GM21367 (cell line): ENCODE results near the gene RNF167.
"Not testable (repeated sequence)": the region's sequence is repeated elsewhere in the genome, so short reads cannot be mapped to it uniquely, and the experiment has no call there.

ENCODE experiments used
- ATAC-seq: cut with Tn5 transposase; IDR thresholded peaks from one replicate; pipeline ENCODE4 v1.9.1; 2021; ENCODE audit not compliant: unreplicated experiment

Gene RNF167

GRCh38 chr17:4901648-4902344 lies 38.3 kb upstream of the RNF167 start:
- no peak for ATAC-seq

DNA sequence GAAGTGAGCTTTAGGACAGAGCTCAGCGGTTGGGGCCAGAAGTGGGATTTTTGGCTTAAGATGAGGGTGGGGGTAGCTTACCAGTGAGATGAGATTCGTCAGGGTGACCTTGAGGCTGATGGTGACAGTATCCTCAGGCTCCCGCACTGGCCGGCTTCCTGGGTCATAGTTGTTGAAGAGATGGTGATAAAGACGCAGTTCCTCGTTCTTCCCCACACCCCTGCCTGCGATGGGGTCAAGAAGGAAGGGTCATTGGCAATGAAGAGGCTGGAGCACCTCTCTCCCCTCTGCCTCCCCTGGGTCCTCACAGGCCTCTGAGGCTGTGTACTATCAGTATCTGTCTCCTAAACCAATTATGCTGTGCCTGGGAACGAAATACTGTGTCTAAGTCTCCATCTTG lies 37.5 kb upstream of the RNF167 start:
- no peak for ATAC-seq

DNA sequence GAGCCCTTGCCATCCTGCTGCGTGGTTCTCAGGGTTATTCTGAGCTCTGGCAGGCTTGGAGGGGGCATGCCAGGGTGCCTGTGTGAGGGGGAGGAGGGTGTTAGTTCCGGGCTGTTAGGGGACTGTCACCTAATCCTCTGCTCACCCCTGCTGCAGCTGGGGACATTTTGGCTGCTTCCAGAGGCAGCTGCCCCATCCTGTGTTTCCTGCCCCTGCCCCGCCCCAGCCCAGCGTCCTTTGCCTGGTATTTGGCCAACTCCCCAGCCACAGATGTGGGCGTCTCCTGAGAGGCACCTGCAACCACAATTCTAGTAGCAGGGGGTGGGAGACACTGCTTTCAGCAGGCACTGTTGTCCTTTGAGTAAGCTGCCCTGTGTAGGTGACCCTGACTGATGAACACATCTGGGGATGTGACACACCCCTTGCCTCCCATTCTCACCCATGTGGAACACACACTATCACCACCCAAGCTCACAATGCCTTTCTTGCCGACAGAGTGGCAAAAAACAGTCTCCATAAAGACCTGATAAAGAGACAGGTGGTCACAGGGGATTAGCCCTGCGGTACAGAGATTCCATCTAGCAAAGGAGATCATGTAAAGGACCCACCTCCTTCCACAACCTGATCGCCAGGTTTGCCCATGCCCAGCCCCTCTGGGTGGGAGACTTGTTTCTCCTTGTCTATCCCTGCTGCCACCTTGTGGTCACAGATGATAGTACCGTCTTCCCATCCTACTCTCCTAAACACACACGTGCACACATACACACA lies 36.8 kb upstream of the RNF167 start, which contains the start of gene CHRNE:
Gene CHRNE (minus strand): TSS at position 48 of the 768 bp plus-strand sequence. CDS start 35 bp downstream, at position 13.
- no peak for ATAC-seq

DNA sequence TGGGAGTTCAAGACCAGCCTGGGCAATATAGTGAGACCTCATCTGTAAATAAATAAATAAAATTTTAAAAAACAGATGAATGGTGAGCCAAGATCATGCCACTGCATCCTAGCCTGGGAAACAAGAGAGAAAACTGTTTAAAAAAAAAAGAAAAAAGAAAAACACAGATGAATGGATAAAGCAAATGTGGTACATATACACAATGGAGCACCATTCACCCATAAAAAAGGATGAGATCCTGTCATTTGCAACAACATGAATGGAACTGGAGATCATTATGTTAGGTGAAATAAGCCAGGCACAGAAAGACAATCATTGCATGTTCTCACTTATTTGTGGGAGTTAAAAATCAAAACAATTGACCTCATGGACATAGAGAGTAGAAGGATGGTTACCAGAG lies 33.4 kb upstream of the RNF167 start:
- not testable (repeated sequence) for ATAC-seq

- ATAC-seq = no peak
These were observed 31.8 kb upstream of the RNF167 start for GRCh38 chr17:4908301-4908700.

DNA sequence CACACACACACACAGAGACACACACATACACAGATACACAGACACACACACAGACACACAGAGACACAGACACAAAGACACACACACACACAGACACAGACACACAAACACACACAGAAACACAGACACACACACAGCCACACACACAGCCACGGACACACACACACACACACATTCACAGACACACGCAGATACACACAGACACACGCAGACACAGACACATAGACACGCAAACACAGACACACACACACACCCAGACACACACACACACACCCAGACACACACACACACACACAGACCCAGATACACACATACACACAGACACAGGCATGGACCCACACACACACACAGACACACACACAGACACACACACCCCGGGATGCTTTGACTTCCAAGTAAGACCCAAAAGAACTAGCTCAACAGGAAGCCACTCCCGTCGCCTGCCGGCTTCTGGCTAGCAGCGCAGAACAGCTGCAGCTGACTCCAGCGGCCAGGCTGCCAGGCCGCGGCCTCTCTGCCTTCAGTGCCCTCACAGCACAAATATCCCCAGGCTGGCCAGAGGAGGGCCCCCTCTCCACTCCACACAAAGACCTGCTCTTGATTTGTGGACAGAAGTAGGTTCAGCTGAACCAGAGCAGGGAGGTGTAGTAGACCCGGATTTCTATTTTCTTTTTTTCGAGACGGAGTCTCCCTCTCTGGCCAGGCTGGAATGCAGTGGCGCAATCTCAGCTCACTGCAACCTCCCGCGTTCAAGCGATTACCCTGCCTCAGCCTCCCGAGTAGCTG lies 31.2 kb upstream of the RNF167 start:
- no peak for ATAC-seq

GRCh38 chr17:4913994-4914393 lies 26.1 kb upstream of the RNF167 start:
- no peak for ATAC-seq

DNA sequence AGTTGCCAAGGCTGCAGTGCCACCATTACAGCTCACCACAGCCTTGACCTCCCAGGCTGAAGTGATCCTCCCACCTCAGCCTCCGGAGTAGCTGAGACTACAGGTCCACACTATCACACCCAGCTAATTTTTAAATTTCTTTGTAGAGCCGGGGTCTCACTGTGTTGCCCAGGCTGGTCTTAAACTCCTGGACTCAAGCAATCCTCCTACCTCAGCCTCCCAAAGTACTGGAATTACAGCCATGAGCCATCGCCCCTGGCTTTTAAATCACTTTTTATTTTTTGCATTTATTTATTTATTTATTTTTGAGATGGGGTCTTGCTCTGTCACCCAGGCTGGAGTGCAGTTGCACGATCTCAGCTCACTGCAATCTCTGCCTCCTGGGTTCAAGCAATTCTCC lies 25.5 kb upstream of the RNF167 start:
- not testable (repeated sequence) for ATAC-seq

- no peak for ATAC-seq
These were observed 20.5 kb upstream of the RNF167 start for GRCh38 chr17:4919511-4920047.

GRCh38 chr17:4920351-4921048 lies 19.6 kb upstream of the RNF167 start:
- no peak for ATAC-seq

GRCh38 chr17:4921320-4921719 lies 18.7 kb upstream of the RNF167 start:
- ATAC-seq = no peak

DNA sequence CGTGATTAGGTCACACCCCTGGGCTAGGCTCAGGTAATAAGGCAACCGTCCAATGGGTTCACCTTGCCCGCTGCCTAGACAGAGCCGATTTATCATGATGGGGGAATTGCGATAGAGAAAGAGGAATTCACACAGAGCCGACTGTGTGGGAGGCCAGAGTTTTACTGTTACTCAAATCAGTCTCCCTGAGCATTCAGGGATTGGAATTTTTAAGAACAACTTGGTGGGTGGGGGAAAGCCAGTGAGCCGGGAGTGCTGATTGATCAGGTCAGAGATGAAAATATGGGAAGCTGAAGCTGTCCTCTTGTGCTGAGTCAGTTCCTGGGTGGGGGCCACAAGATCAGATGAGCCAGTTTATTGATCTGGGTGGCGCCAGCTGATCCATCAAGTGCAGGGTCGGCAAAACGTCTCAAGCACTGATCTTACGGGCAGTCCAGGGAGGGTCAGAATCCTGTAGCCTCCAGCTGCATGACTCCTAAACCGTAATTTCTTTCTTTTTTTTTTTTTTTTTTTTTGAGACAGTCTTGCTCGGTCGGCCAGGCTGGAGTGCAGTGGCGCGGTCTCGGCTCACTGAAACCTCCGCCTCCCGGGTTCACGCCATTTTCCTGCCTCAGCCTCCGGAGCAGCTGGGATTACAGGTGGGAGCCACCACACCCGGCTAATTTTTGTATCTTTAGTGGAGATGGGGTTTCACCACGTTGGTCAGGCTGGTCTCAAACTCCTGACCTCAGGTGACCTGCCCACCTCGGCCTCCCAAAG lies 13.3 kb upstream of the RNF167 start:
- not testable (repeated sequence) for ATAC-seq

GRCh38 chr17:4928881-4929280 lies 11.2 kb upstream of the RNF167 start:
- no peak for ATAC-seq

GRCh38 chr17:4931963-4932362 lies 8.1 kb upstream of the RNF167 start, which contains the start of gene GP1BA:
Gene GP1BA, plus strand, starts transcription at chr17:4932277. Its CDS starts 328 bp downstream, at chr17:4932605.
- ATAC-seq = no peak

DNA sequence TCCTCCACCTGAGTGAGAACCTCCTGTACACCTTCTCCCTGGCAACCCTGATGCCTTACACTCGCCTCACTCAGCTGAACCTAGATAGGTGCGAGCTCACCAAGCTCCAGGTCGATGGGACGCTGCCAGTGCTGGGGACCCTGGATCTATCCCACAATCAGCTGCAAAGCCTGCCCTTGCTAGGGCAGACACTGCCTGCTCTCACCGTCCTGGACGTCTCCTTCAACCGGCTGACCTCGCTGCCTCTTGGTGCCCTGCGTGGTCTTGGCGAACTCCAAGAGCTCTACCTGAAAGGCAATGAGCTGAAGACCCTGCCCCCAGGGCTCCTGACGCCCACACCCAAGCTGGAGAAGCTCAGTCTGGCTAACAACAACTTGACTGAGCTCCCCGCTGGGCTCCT lies 7.3 kb upstream of the RNF167 start:
- no peak for ATAC-seq

DNA sequence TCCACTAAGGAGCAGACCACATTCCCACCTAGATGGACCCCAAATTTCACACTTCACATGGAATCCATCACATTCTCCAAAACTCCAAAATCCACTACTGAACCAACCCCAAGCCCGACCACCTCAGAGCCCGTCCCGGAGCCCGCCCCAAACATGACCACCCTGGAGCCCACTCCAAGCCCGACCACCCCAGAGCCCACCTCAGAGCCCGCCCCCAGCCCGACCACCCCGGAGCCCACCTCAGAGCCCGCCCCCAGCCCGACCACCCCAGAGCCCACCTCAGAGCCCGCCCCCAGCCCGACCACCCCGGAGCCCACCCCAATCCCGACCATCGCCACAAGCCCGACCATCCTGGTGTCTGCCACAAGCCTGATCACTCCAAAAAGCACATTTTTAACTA lies 6.4 kb upstream of the RNF167 start:
- no peak for ATAC-seq

- ATAC-seq = no peak
These were observed 5.7 kb upstream of the RNF167 start for GRCh38 chr17:4934173-4934979.

GRCh38 chr17:4935650-4936049 lies 4.4 kb upstream of the RNF167 start:
- no peak for ATAC-seq

GRCh38 chr17:4936436-4936835 lies 3.6 kb upstream of the RNF167 start:
- ATAC-seq = no peak
